ENCODE data around the gene TESMIN. TPM values are rescaled to one million over a fixed set of nuclear protein-coding genes. Genes with fewer than 3 reads are reported as not detected.

TESMIN gene
- total and polyA plus RNA-seq, 8 donors, result 1.0 to 16.3 (median 3.3) TPM

DNA sequence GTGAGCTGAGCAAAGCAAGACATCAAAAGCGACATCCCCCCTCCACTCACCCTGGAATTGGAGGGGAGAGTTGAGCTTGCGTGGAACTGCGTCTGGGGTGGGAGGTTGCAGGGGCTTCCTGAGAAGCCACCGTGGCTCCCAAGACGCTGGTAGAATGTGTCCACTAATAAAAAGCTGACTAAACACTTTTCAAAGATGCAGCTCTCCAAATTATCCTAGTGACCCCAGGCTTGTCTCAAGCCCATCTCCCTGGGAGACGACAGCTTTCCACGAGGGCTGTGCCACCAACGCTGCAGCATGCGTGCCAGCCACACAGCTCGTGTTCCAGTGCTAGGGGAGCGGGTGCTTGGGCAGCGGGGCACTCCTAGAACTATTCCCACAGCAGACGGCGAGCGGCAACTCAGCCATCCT is 73.3 kb downstream of the TESMIN start:
- TF ChIP-seq POLR2AphosphoS5 (IDR thresholded peaks at IDR 0.05) (no peak), EP300 (IDR thresholded peaks at IDR 0.05) (no peak), POLR2A (IDR thresholded peaks at IDR 0.05) (no peak)
- TF ChIP-seq, protein P1, sequence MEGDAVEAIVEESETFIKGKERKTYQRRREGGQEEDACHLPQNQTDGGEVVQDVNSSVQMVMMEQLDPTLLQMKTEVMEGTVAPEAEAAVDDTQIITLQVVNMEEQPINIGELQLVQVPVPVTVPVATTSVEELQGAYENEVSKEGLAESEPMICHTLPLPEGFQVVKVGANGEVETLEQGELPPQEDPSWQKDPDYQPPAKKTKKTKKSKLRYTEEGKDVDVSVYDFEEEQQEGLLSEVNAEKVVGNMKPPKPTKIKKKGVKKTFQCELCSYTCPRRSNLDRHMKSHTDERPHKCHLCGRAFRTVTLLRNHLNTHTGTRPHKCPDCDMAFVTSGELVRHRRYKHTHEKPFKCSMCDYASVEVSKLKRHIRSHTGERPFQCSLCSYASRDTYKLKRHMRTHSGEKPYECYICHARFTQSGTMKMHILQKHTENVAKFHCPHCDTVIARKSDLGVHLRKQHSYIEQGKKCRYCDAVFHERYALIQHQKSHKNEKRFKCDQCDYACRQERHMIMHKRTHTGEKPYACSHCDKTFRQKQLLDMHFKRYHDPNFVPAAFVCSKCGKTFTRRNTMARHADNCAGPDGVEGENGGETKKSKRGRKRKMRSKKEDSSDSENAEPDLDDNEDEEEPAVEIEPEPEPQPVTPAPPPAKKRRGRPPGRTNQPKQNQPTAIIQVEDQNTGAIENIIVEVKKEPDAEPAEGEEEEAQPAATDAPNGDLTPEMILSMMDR (IDR thresholded peaks at IDR 0.05), result no peak
- no peaks in the 10 kb centered on the region for H3K36me3 ChIP-seq
- no peak overlapping the region for H3K27ac ChIP-seq
- H3K4me1 ChIP-seq, result peaks cover 0 to 7% (median 0%) of the 10 kb centered on the region in 4 donors
- H3K27me3 ChIP-seq, result peaks cover 0 to 41% (median 4%) of the 10 kb centered on the region in 3 donors
- intact Hi-C loops (cut with DNase I; ENCODE audit: low total_unique reads), result no loop called here
- H3K4me3 ChIP-seq, result no peak overlapping the region
- WGBS, 5 donors, result 74 to 87% (median 84%) methylated on average over 15 of the region's 15 CpGs
- peaks cover 0 to 15% (median 11%) of the 10 kb centered on the region in 4 donors for H3K9me3 ChIP-seq
- DNase-seq, result no peak

DNA sequence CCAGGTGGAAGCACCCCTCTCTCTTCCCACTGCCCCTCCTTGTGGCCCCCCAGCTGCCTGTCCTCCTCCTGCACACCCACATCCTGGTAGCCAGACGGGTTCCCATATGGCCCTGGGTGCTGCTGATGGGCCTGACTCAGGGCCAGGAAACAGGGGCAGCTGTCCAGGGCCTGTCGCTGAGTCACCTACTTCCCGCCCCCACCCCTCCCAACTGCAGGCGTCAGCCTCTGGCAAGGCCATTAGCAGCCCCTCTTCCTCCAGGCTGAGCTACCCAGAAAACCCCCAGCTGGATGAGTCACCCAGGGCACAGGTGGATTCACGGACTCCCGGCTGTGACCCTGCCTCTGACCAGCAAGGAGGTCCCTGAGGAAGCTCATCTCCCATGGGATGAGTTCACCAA is 73.9 kb downstream of the TESMIN start:
- Histone ChIP-seq H3K27ac (no peak overlapping the region), H3K4me3 (no peak overlapping the region), H3K36me3 (no peaks in the 10 kb centered on the region), H3K27me3 (peaks cover 0 to 35% (median 0%) of the 10 kb centered on the region in 3 donors), H3K4me1 (peaks cover 0 to 7% (median 0%) of the 10 kb centered on the region in 4 donors), H3K9me3 (peaks cover 0 to 15% (median 11%) of the 10 kb centered on the region in 4 donors)
- WGBS, 5 donors, result 12 to 19% (median 18%) methylated on average over 3 to 6 of the region's 6 CpGs
- peak in 1 of 2 donors; percentile 57 for DNase-seq
- intact Hi-C loops (cut with DNase I; ENCODE audit: low total_unique reads), result no loop called here
- no peak for TF ChIP-seq POLR2AphosphoS5 (IDR thresholded peaks at IDR 0.05)
- TF ChIP-seq EP300 (IDR thresholded peaks at IDR 0.05), result no peak
- TF ChIP-seq POLR2A (IDR thresholded peaks at IDR 0.05), result no peak
- TF ChIP-seq, protein P1 (IDR thresholded peaks at IDR 0.05), result no peak

DNA sequence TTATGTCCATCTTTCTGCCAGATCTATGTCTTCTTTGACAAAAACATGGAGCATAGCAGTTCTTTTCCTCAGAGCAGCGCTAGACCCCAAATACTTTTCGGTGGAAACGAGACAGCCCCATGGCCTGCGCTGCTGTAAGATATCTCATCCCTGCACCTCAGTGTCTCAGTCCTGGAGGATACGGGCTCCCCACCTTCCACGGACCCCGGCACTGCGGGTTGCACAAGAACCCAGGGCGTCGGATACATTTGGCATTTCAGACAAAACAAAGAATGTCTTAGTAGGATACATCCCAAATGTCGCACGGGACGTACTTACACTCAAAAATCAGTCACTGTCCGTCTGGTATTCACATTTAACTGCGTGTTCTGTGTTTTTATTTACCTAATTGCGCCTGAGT is 76.9 kb downstream of the TESMIN start:
- DNase-seq, result no peak
- Histone ChIP-seq H3K4me3 (no peak overlapping the region), H3K27me3 (peaks cover 0 to 37% (median 0%) of the 10 kb centered on the region in 3 donors), H3K36me3 (no peaks in the 10 kb centered on the region), H3K27ac (no peak overlapping the region), H3K4me1 (peaks cover 0 to 7% (median 0%) of the 10 kb centered on the region in 4 donors), H3K9me3 (peaks cover 0 to 15% (median 11%) of the 10 kb centered on the region in 4 donors)
- TF ChIP-seq POLR2A (IDR thresholded peaks at IDR 0.05) (no peak), POLR2AphosphoS5 (IDR thresholded peaks at IDR 0.05) (no peak), EP300 (IDR thresholded peaks at IDR 0.05) (no peak)
- TF ChIP-seq, protein P1 (IDR thresholded peaks at IDR 0.05), result no peak
- intact Hi-C loops (cut with DNase I; ENCODE audit: low total_unique reads), result no loop called here
- 90 to 92% (median 92%) methylated on average over 16 of the region's 16 CpGs for WGBS, 5 donors

DNA sequence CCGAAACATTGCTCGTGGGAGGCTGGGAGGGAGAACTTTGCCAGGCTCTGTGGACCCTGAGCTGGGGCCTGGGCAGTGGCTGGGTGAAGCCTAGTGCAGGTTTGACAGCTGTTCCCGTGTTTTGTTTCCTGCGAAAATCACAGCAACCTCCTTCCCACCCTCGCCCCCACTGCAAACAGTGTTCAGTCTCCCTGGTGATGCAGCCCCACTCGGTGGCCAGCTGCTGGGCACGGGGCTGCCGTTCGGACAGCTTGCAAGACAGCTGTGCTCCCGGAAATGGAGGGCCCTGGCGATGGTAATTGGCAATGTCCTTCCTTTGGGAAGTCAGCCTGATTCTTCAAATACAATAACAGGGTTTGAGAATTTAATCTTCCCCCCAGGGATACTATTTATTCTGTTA is 77.3 kb downstream of the TESMIN start:
- WGBS, 5 donors, result 78 to 88% (median 85%) methylated on average over 11 of the region's 11 CpGs
- Histone ChIP-seq H3K27me3 (peaks cover 0 to 38% (median 0%) of the 10 kb centered on the region in 3 donors), H3K4me1 (peaks cover 0 to 7% (median 0%) of the 10 kb centered on the region in 4 donors), H3K27ac (no peak overlapping the region), H3K9me3 (peaks cover 0 to 15% (median 11%) of the 10 kb centered on the region in 4 donors), H3K36me3 (no peaks in the 10 kb centered on the region), H3K4me3 (no peak overlapping the region)
- TF ChIP-seq, protein P1 (IDR thresholded peaks at IDR 0.05), result no peak
- TF ChIP-seq POLR2AphosphoS5 (IDR thresholded peaks at IDR 0.05) (no peak), EP300 (IDR thresholded peaks at IDR 0.05) (no peak), POLR2A (IDR thresholded peaks at IDR 0.05) (no peak)
- DNase-seq, result peak in 1 of 2 donors; percentile 25
- intact Hi-C loops (cut with DNase I; ENCODE audit: low total_unique reads), result no loop called here
